GM12878 (cell line): ENCODE data around the gene AIDA. TPM values are rescaled to one million over a fixed set of nuclear protein-coding genes. Genes with fewer than 3 reads are reported as not detected.

ENCODE experiments used
- ATAC-seq: fragments of 200-7000 bp; cut with Tn5 transposase; 3 replicates; pipeline ENCODE4 v1.9.1; 2020; ENCODE audit warnings: mild to moderate bottlenecking, moderate library complexity
- BruUV-seq: library from RNA; stranded (reverse); fragments of 400-500 nt; replicated peaks from 2 replicates; lab custom pipeline; 2021; lab: Mats Ljungman, UMichigan
- CTCF ChIA-PET: fragments of 300-600 bp; sonication (Branson Sonifier 250); formaldehyde crosslinking; extraction: SDS; loops from one replicate; lab custom pipeline; 2021; ENCODE audit warnings: inconsistent platforms; lab: Yijun Ruan, JAX
- POLR2A ChIA-PET: fragments of 350-600 bp; formaldehyde crosslinking; extraction: SDS; loops from one replicate; lab custom pipeline; 2021; ENCODE audit warnings: inconsistent platforms; lab: Charles Lee
- RAD21 ChIA-PET: fragments of 300-600 bp; sonication (Branson Sonifier 250); formaldehyde crosslinking; loops from one replicate; lab custom pipeline; 2023; ENCODE audit warnings: antibody characterized with exemption; ENCODE audit not compliant: unreplicated experiment; lab: Charles Lee
- SMC1A ChIA-PET: fragments of 300-600 bp; sonication (Branson Sonifier 250); formaldehyde crosslinking; loops from one replicate; lab custom pipeline; 2023; ENCODE audit not compliant: unreplicated experiment, uncharacterized antibody; lab: Charles Lee
- DNase-seq: peaks from one replicate; pipeline ENCODE4 v3.0.0-alpha.2; 2011; ENCODE audit warnings: low read depth, low spot score
- FAIRE-seq: peaks from 3 replicates; lab custom pipeline; 2011; peaks lifted over from hg19 to GRCh38; lab: Jason Lieb, UNC
- H2AFZ ChIP-seq: 2 replicates; pipeline ENCODE4 v1.6.0; 2011; ENCODE audit warnings: low read depth, low read length, control low read depth; ENCODE audit not compliant: control insufficient read depth
- H3K27ac ChIP-seq: 2 replicates; pipeline ENCODE4 v1.5.1; 2011; ENCODE audit warnings: control low read depth; ENCODE audit not compliant: control insufficient read depth, insufficient read depth
- H3K27me3 ChIP-seq, 2 experiments: replicated peaks in 1 of 2; 2 replicates each; pipeline versions ENCODE4 v1.6.0 to v1.6.1; 2011; ENCODE audit warnings: low read length in 1 of 2; ENCODE audit not compliant: control insufficient read depth in 2 of 2, insufficient read depth in 2 of 2
- H3K36me3 ChIP-seq, 2 experiments: 2 replicates each; pipeline ENCODE4 v1.5.1; 2011; ENCODE audit warnings: low read length in 1 of 2; ENCODE audit not compliant: control insufficient read depth in 2 of 2, insufficient read depth in 2 of 2
- H3K4me1 ChIP-seq: 2 replicates; pipeline ENCODE4 v1.6.1; 2011; ENCODE audit warnings: mild to moderate bottlenecking, low read length, moderate library complexity, mixed read lengths; ENCODE audit not compliant: control insufficient read depth, insufficient read depth
- H3K4me2 ChIP-seq: 2 replicates; pipeline ENCODE4 v1.6.0; 2011; ENCODE audit warnings: control low read depth; ENCODE audit not compliant: control insufficient read depth, insufficient read depth
- H3K4me3 ChIP-seq: fragments of 200-600 bp; sonication (generic); 2 replicates; pipeline ENCODE4 v1.5.1; 2016
- H3K79me2 ChIP-seq: 2 replicates; pipeline ENCODE4 v1.6.0; 2011; ENCODE audit warnings: low read length; ENCODE audit not compliant: control insufficient read depth, insufficient read depth
- H3K9ac ChIP-seq: 2 replicates; pipeline ENCODE4 v1.8.0; 2011; ENCODE audit warnings: low read length, control low read depth, mixed read lengths; ENCODE audit not compliant: control insufficient read depth, insufficient read depth
- H3K9me3 ChIP-seq: replicated peaks from 3 replicates; pipeline ENCODE4 v1.5.1; 2011; ENCODE audit warnings: mild to moderate bottlenecking, low read length; ENCODE audit not compliant: control insufficient read depth, insufficient read depth
- H4K20me1 ChIP-seq: 2 replicates; pipeline ENCODE4 v1.6.0; 2011; ENCODE audit not compliant: control insufficient read depth, insufficient read depth
- GABPA ChIP-seq: IDR thresholded peaks from 2 replicates; pipeline ENCODE4 v1.6.1; 2014; ENCODE audit warnings: antibody characterized with exemption, low read depth, mild to moderate bottlenecking, inconsistent platforms
- SIX5 ChIP-seq: IDR thresholded peaks from 2 replicates; pipeline ENCODE4 v1.6.1; 2011; ENCODE audit warnings: mild to moderate bottlenecking, low read depth, low read length, moderate library complexity; ENCODE audit not compliant: severe bottlenecking
- SPI1 ChIP-seq: IDR thresholded peaks from 2 replicates; pipeline ENCODE4 v1.6.1; 2011; ENCODE audit warnings: low read depth, mild to moderate bottlenecking, low read length, moderate library complexity, borderline replicate concordance; ENCODE audit not compliant: insufficient read depth
- TARDBP ChIP-seq: IDR thresholded peaks from 2 replicates; pipeline ENCODE4 v1.6.1; 2016; ENCODE audit warnings: borderline replicate concordance
- WGBS: methylation state at CpG from one replicate; pipeline ENCODE4 v1.1.6; 2016; ENCODE audit warnings: low lambda C conversion rate; ENCODE audit not compliant: insufficient replicate concordance, insufficient coverage; ENCODE audit errors: missing lambda C conversion rate; 5-methylcytosine and 5-hydroxymethylcytosine counted together
- in situ Hi-C: fragments of 300-500 bp; cut with MboI; formaldehyde crosslinking; loops from 9 replicates; pipeline ENCODE4 v1.14.3; 2018; ENCODE audit warnings: mixed read lengths
- intact Hi-C: fragments of 100-400 bp; cut with micrococcal nuclease; formaldehyde crosslinking; loops from one replicate; pipeline ENCODE4 v1.14.2; 2022; ENCODE audit not compliant: unreplicated experiment
- polyA plus RNA-seq, 11 experiments: library from polyadenylated mRNA; depleted of rRNA in 4 of 11; unstranded in 6 of 11; stranded (reverse) in 5 of 11; fragments of >200 nt; fragmentation: Nextera tagmentation in 4 of 11; fragmentation: Illumina TruSeq in 1 of 11; extraction: Ambion mirVana in 4 of 11; extraction: Trizol in 1 of 11; gene quantifications; 1 replicate in 1 of 11; 2 replicates in 10 of 11; pipeline versions ENCODE4 v1.2.1 to v1.2.3, GENCODE V29; 2011 to 2016; ENCODE audit warnings: inconsistent platforms in 2 of 11, missing spikeins in 2 of 11, low read depth in 1 of 11
- total RNA-seq, 4 experiments: library from RNA; depleted of rRNA in 3 of 4; stranded (reverse); fragments of >200 nt in 3 of 4; fragmentation: Illumina TruSeq in 1 of 4; extraction: Trizol in 1 of 4; gene quantifications; 2 replicates each; pipeline versions ENCODE4 v1.2.1 to v1.2.3, GENCODE V29; 2013 to 2021
- TF ChIP-seq, protein P1 (sequence below): fragments of 450-650 bp; IDR thresholded peaks from 2 replicates; pipeline ENCODE4 v1.6.1; 2018; ENCODE audit warnings: borderline replicate concordance, mild to moderate bottlenecking; ENCODE audit not compliant: partially characterized antibody

The AIDA gene
- total and polyA plus RNA-seq, 10 of the 15 experiments (the other 5 are each of a cell fraction or from before 2014, with no cell fraction given) = 8.9 to 43.1 (median 19.2) TPM

DNA sequence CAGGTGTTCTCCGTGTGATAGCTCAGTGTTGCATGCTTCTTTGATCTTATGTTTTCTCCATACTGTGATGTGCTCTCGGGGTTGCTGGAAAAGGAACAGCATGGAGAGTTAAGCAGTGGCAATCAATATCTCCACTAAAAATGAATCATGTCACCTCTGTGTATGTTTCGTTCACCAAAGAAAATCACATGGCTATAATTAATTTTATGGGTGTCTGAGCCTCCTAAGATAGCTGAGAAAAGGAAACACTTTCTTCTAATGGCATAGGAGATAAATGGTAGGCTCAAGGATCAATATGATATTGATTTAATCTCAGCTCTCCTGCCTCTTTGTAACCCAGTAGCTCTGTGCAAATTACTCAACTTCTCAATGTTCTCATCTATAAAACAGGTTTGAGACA lies 39.0 kb upstream of the AIDA start:
- BruUV-seq = no TSS peak
- no peaks in the 10 kb centered on the region for H3K36me3 ChIP-seq
- SMC1A ChIA-PET = interaction anchor here (0.6 to 2.7 kb wide), 13 partner anchors 9 to 732 kb away, joined by 3 to 16 read pairs (median 3); partner anchors contain the start of gene FAM177B
- ATAC-seq = no peak
- TF ChIP-seq SIX5 (no peak), SPI1 (no peak), GABPA (no peak), TARDBP (no peak)
- TF ChIP-seq, protein P1, sequence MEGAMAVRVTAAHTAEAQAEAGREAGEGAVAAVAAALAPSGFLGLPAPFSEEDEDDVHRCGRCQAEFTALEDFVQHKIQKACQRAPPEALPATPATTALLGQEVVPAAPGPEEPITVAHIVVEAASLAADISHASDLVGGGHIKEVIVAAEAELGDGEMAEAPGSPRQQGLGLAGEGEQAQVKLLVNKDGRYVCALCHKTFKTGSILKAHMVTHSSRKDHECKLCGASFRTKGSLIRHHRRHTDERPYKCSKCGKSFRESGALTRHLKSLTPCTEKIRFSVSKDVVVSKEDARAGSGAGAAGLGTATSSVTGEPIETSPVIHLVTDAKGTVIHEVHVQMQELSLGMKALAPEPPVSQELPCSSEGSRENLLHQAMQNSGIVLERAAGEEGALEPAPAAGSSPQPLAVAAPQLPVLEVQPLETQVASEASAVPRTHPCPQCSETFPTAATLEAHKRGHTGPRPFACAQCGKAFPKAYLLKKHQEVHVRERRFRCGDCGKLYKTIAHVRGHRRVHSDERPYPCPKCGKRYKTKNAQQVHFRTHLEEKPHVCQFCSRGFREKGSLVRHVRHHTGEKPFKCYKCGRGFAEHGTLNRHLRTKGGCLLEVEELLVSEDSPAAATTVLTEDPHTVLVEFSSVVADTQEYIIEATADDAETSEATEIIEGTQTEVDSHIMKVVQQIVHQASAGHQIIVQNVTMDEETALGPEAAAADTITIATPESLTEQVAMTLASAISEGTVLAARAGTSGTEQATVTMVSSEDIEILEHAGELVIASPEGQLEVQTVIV = no peak
- intact Hi-C loops (no loop called here), in situ Hi-C loops (no loop called here)
- no peak overlapping the region for H3K27ac ChIP-seq
- no peaks in the 10 kb centered on the region for H4K20me1 ChIP-seq
- POLR2A ChIA-PET = interaction anchor here (1.6 kb wide), 1 partner anchor 8 kb away, joined by 4 read pairs; no protein-coding TSS in a partner anchor
- H3K4me2 ChIP-seq = no peak overlapping the region
- no peaks in the 10 kb centered on the region for H3K9me3 ChIP-seq
- no peak for FAIRE-seq
- RAD21 ChIA-PET = interaction anchor here (0.8 to 1.4 kb wide), 6 partner anchors 13 to 106 kb away, joined by 3 to 4 read pairs (median 3); no protein-coding TSS in a partner anchor
- no peaks in the 10 kb centered on the region for H3K79me2 ChIP-seq
- H2AFZ ChIP-seq = no peak overlapping the region
- no peak overlapping the region for H3K4me3 ChIP-seq
- CTCF ChIA-PET = interaction anchor here (0.6 to 3.2 kb wide), 12 partner anchors 12 to 876 kb away, joined by 3 to 21 read pairs (median 4); partner anchors contain the start of gene FAM177B
- H3K27me3 ChIP-seq = no peaks in the 10 kb centered on the region
- no peak for DNase-seq
- 66% methylated on average over 3 of the region's 3 CpGs for WGBS
- H3K4me1 ChIP-seq = peaks cover 6% of the 10 kb centered on the region
- H3K9ac ChIP-seq = no peak overlapping the region
